DOHH2 (cell line): ENCODE results near the gene PLCE1.

Experiments
- EZH2phosphoT487 ChIP-seq: fragments of 200-600 bp; sonication (generic); IDR thresholded peaks from 2 replicates; pipeline ENCODE4 v1.6.1; 2017; ENCODE audit warnings: borderline replicate concordance, mild to moderate bottlenecking, antibody characterized with exemption, low read length, moderate library complexity, mixed read lengths
- TF ChIP-seq, protein P1 (sequence below): fragments of 200-600 bp; sonication (generic); IDR thresholded peaks from one replicate; pipeline ENCODE4 v1.5.1; 2014; ENCODE audit warnings: antibody characterized with exemption, mild to moderate bottlenecking, low read depth, low read length; ENCODE audit not compliant: poor library complexity, severe bottlenecking

DNA sequence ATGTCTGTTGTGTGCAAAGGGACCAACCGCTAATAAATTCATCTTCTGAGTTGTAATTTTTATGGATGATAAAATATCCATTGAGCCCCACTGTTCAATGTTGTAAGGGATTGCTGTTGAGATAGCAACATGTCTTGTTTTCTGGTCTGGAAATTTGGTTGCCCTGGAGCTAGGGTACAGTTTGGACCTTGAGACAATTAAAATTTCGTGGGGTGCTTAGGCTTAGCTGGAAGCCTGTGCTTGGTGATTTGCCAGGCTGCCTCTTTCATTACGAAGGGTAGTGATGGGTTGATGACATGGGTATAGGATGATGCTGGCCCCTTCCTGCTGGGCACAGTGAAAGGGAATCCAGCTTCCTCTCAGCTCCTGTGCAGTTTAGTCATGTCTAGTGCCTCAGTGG, 43.6 kb downstream of the PLCE1 start:
- TF ChIP-seq, protein P1, sequence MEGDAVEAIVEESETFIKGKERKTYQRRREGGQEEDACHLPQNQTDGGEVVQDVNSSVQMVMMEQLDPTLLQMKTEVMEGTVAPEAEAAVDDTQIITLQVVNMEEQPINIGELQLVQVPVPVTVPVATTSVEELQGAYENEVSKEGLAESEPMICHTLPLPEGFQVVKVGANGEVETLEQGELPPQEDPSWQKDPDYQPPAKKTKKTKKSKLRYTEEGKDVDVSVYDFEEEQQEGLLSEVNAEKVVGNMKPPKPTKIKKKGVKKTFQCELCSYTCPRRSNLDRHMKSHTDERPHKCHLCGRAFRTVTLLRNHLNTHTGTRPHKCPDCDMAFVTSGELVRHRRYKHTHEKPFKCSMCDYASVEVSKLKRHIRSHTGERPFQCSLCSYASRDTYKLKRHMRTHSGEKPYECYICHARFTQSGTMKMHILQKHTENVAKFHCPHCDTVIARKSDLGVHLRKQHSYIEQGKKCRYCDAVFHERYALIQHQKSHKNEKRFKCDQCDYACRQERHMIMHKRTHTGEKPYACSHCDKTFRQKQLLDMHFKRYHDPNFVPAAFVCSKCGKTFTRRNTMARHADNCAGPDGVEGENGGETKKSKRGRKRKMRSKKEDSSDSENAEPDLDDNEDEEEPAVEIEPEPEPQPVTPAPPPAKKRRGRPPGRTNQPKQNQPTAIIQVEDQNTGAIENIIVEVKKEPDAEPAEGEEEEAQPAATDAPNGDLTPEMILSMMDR, result no peak
- TF ChIP-seq EZH2phosphoT487, result no peak
